Neuron (in vitro differentiated cells): Measurements from ENCODE around the gene MYPN.

Experiments
- H2AFZ ChIP-seq: one replicate; pipeline ENCODE4 v1.6.1; 2013; ENCODE audit warnings: low read depth, mild to moderate bottlenecking, inconsistent platforms, low read length, moderate library complexity
- H3K27me3 ChIP-seq: one replicate; pipeline ENCODE4 v1.6.1; 2013; ENCODE audit warnings: low read length; ENCODE audit not compliant: insufficient read depth
- H3K36me3 ChIP-seq: one replicate; pipeline ENCODE4 v1.6.1; 2013; ENCODE audit warnings: low read length; ENCODE audit not compliant: insufficient read depth
- H3K4me1 ChIP-seq: one replicate; pipeline ENCODE4 v1.6.1; 2013; ENCODE audit warnings: low read length; ENCODE audit not compliant: insufficient read depth
- H3K4me3 ChIP-seq: 2 replicates; pipeline ENCODE4 v1.5.1; 2013; ENCODE audit warnings: mild to moderate bottlenecking, low read length, moderate library complexity
- H3K9me3 ChIP-seq: one replicate; pipeline ENCODE4 v1.6.1; 2013; ENCODE audit warnings: low read length

The MYPN gene

GRCh38 chr10:68124718-68125117 is 15.4 kb downstream of the MYPN start:
- Histone ChIP-seq H2AFZ (no peak overlapping the region), H3K9me3 (no peaks in the 10 kb centered on the region), H3K27me3 (no peaks in the 10 kb centered on the region), H3K4me3 (no peak overlapping the region), H3K36me3 (no peaks in the 10 kb centered on the region), H3K4me1 (no peaks in the 10 kb centered on the region)

- no peaks in the 10 kb centered on the region for H3K27me3 ChIP-seq
- H3K4me1 ChIP-seq: no peaks in the 10 kb centered on the region
- no peak overlapping the region for H3K4me3 ChIP-seq
- no peaks in the 10 kb centered on the region for H3K36me3 ChIP-seq
- H2AFZ ChIP-seq: no peak overlapping the region
- no peaks in the 10 kb centered on the region for H3K9me3 ChIP-seq
Measured at GRCh38 chr10:68125772-68126171, 16.5 kb downstream of the MYPN start.

GRCh38 chr10:68128015-68128414 is 18.7 kb downstream of the MYPN start:
- Histone ChIP-seq H3K27me3 (no peaks in the 10 kb centered on the region), H3K4me3 (no peak overlapping the region), H2AFZ (no peak overlapping the region), H3K9me3 (no peaks in the 10 kb centered on the region), H3K4me1 (no peaks in the 10 kb centered on the region), H3K36me3 (no peaks in the 10 kb centered on the region)

- Histone ChIP-seq H3K4me1 (no peaks in the 10 kb centered on the region), H3K4me3 (no peak overlapping the region), H2AFZ (no peak overlapping the region), H3K9me3 (no peaks in the 10 kb centered on the region), H3K36me3 (no peaks in the 10 kb centered on the region), H3K27me3 (no peaks in the 10 kb centered on the region)
Measured at GRCh38 chr10:68132391-68132790, 23.1 kb downstream of the MYPN start.

GRCh38 chr10:68133523-68133922 is 24.2 kb downstream of the MYPN start:
- no peak overlapping the region for H2AFZ ChIP-seq
- H3K4me3 ChIP-seq: no peak overlapping the region
- H3K36me3 ChIP-seq: no peaks in the 10 kb centered on the region
- H3K27me3 ChIP-seq: no peaks in the 10 kb centered on the region
- no peaks in the 10 kb centered on the region for H3K9me3 ChIP-seq
- H3K4me1 ChIP-seq: no peaks in the 10 kb centered on the region

- Histone ChIP-seq H3K9me3 (no peaks in the 10 kb centered on the region), H2AFZ (no peak overlapping the region), H3K4me1 (no peaks in the 10 kb centered on the region), H3K27me3 (no peaks in the 10 kb centered on the region), H3K4me3 (no peak overlapping the region), H3K36me3 (no peaks in the 10 kb centered on the region)
Measured at GRCh38 chr10:68135362-68135761, 26.1 kb downstream of the MYPN start.

- H2AFZ ChIP-seq: no peak overlapping the region
- H3K27me3 ChIP-seq: no peaks in the 10 kb centered on the region
- no peaks in the 10 kb centered on the region for H3K36me3 ChIP-seq
- H3K9me3 ChIP-seq: no peaks in the 10 kb centered on the region
- H3K4me1 ChIP-seq: no peaks in the 10 kb centered on the region
- no peak overlapping the region for H3K4me3 ChIP-seq
Measured at GRCh38 chr10:68135922-68136792, 26.9 kb downstream of the MYPN start.

GRCh38 chr10:68137171-68137570 is 27.9 kb downstream of the MYPN start:
- no peaks in the 10 kb centered on the region for H3K27me3 ChIP-seq
- no peaks in the 10 kb centered on the region for H3K4me1 ChIP-seq
- no peak overlapping the region for H3K4me3 ChIP-seq
- H3K36me3 ChIP-seq: no peaks in the 10 kb centered on the region
- no peak overlapping the region for H2AFZ ChIP-seq
- no peaks in the 10 kb centered on the region for H3K9me3 ChIP-seq

GRCh38 chr10:68138526-68138925 is 29.2 kb downstream of the MYPN start:
- no peaks in the 10 kb centered on the region for H3K36me3 ChIP-seq
- H3K9me3 ChIP-seq: no peaks in the 10 kb centered on the region
- H2AFZ ChIP-seq: no peak overlapping the region
- no peak overlapping the region for H3K4me3 ChIP-seq
- H3K27me3 ChIP-seq: peaks cover 2% of the 10 kb centered on the region
- no peaks in the 10 kb centered on the region for H3K4me1 ChIP-seq

GRCh38 chr10:68139448-68140272 is 30.4 kb downstream of the MYPN start:
- Histone ChIP-seq H3K4me3 (no peak overlapping the region), H3K9me3 (no peaks in the 10 kb centered on the region), H3K36me3 (no peaks in the 10 kb centered on the region), H3K4me1 (no peaks in the 10 kb centered on the region), H2AFZ (no peak overlapping the region), H3K27me3 (peaks cover 2% of the 10 kb centered on the region)

- Histone ChIP-seq H3K4me1 (no peaks in the 10 kb centered on the region), H3K4me3 (no peak overlapping the region), H3K36me3 (no peaks in the 10 kb centered on the region), H2AFZ (no peak overlapping the region), H3K27me3 (peaks cover 2% of the 10 kb centered on the region), H3K9me3 (no peaks in the 10 kb centered on the region)
Measured at GRCh38 chr10:68142761-68143160, 33.5 kb downstream of the MYPN start.

- H2AFZ ChIP-seq: no peak overlapping the region
- H3K36me3 ChIP-seq: no peaks in the 10 kb centered on the region
- H3K27me3 ChIP-seq: peaks cover 2% of the 10 kb centered on the region
- H3K9me3 ChIP-seq: no peaks in the 10 kb centered on the region
- no peaks in the 10 kb centered on the region for H3K4me1 ChIP-seq
- no peak overlapping the region for H3K4me3 ChIP-seq
Measured at GRCh38 chr10:68144709-68145108, 35.4 kb downstream of the MYPN start.

- Histone ChIP-seq H3K36me3 (no peaks in the 10 kb centered on the region), H3K27me3 (peaks cover 2% of the 10 kb centered on the region), H3K4me3 (no peak overlapping the region), H2AFZ (no peak overlapping the region), H3K4me1 (no peaks in the 10 kb centered on the region), H3K9me3 (no peaks in the 10 kb centered on the region)
Measured at GRCh38 chr10:68145705-68146104, 36.4 kb downstream of the MYPN start.
